Kidney (tissue), 14 donors: Measurements from ENCODE around the gene MAMLD1. TPM values are rescaled to one million over a fixed set of nuclear protein-coding genes. Genes with fewer than 3 reads are reported as not detected.
A peak's percentile ranks its signal among the peaks of the same experiment; 100 is the strongest.

Experiments used
- DNase-seq, 5 donors: peaks; one replicate each; pipeline ENCODE4 v3.0.0-alpha.2; 2013 to 2020
- FAIRE-seq: peaks from 2 replicates; lab custom pipeline; 2012; peaks lifted over from hg19 to GRCh38; lab: Jason Lieb, UNC
- H3K27ac ChIP-seq, 2 donors: one replicate each; pipeline ENCODE4 v1.7.0; 2013; ENCODE audit warnings: low read depth in 2 of 2, low read length in 2 of 2, inconsistent platforms in 1 of 2
- H3K27me3 ChIP-seq: one replicate; pipeline ENCODE4 v1.7.1; 2013; ENCODE audit warnings: low read length, inconsistent platforms; ENCODE audit not compliant: control insufficient read depth, insufficient read depth
- H3K36me3 ChIP-seq, 3 donors: one replicate each; pipeline versions ENCODE4 v1.7.0 to v1.7.1; 2013; ENCODE audit warnings: low read length in 3 of 3, control low read depth in 1 of 3, inconsistent platforms in 1 of 3; ENCODE audit not compliant: insufficient read depth in 3 of 3, control insufficient read depth in 2 of 3
- H3K4me1 ChIP-seq, 3 donors: one replicate each; pipeline versions ENCODE4 v1.7.0 to v1.7.1; 2013; ENCODE audit warnings: low read length in 3 of 3, inconsistent platforms in 1 of 3, low read depth in 1 of 3; ENCODE audit not compliant: control insufficient read depth in 2 of 3, insufficient read depth in 2 of 3
- H3K4me3 ChIP-seq, 3 donors: one replicate each; pipeline versions ENCODE4 v1.7.0 to v1.8.1; 2013; ENCODE audit warnings: low read length in 3 of 3, control low read depth in 1 of 3, inconsistent platforms in 1 of 3
- H3K9ac ChIP-seq, 3 donors: one replicate each; pipeline versions ENCODE4 v1.7.0 to v1.7.1; 2013; ENCODE audit warnings: low read length in 3 of 3, control low read depth in 1 of 3, inconsistent platforms in 1 of 3
- H3K9me3 ChIP-seq, 3 donors: one replicate each; pipeline versions ENCODE4 v1.7.0 to v1.7.1; 2013; ENCODE audit warnings: low read length in 3 of 3, control low read depth in 1 of 3, inconsistent platforms in 1 of 3; ENCODE audit not compliant: control insufficient read depth in 2 of 3, insufficient read depth in 1 of 3
- CTCF ChIP-seq: IDR thresholded peaks from 3 replicates; pipeline ENCODE4 v1.5.1; 2012; ENCODE audit warnings: mild to moderate bottlenecking, moderate library complexity, borderline replicate concordance; ENCODE audit not compliant: insufficient read depth; ENCODE audit errors: extremely low read depth
- intact Hi-C: fragments of 100-400 bp; cut with DNase I; formaldehyde crosslinking; loops from one replicate; pipeline ENCODE4 v1.11.1; 2022
- polyA plus RNA-seq: library from polyadenylated mRNA; stranded (reverse); fragments of 350-450 nt; fragmentation: Illumina TruSeq; extraction: RNeasy Lipid Tissue Mini Kit (QIAGEN cat#74804); gene quantifications from one replicate; pipeline ENCODE4 v1.2.3, GENCODE V29; 2014; ENCODE audit warnings: low read depth, low replicate concordance; ENCODE audit not compliant: insufficient read depth
- total RNA-seq: library from RNA; stranded (reverse); fragmentation: NEBNext Ultra II Directional; extraction: Animal tissue kit (Norgen Biotek cat#: 25700); gene quantifications from one replicate; pipeline ENCODE4 v1.2.1, GENCODE V29; 2021
- donor health status: control.
- donor health status: control.
- donor health status: control.
- donor health status: control.
- donor health status: control.
- donor health status: DM: yes; HTN: yes; CAD: no.
- donor health status: Normal renal cell carcinoma (clear cell type).

MAMLD1 gene
- total and polyA plus RNA-seq, 2 donors from 2014 or later = 1.4 to 6.5 TPM

GRCh38 chrX:150478496-150479492, 115.7 kb downstream of the MAMLD1 start:
- Histone ChIP-seq H3K4me3 (no peak overlapping the region), H3K36me3 (no peaks in the 10 kb centered on the region), H3K4me1 (no peaks in the 10 kb centered on the region), H3K27me3 (no peaks in the 10 kb centered on the region), H3K9me3 (no peaks in the 10 kb centered on the region), H3K27ac (no peak overlapping the region), H3K9ac (no peak overlapping the region)
- intact Hi-C loops = no loop called here
- FAIRE-seq (peak; percentile 64), DNase-seq (no peak)
- TF ChIP-seq CTCF = no peak

GRCh38 chrX:150482537-150483206, 119.6 kb downstream of the MAMLD1 start:
- peak; percentile 25 for FAIRE-seq
- Histone ChIP-seq H3K4me3 (no peak overlapping the region), H3K27ac (no peak overlapping the region), H3K36me3 (no peaks in the 10 kb centered on the region), H3K4me1 (no peaks in the 10 kb centered on the region), H3K9me3 (no peaks in the 10 kb centered on the region), H3K9ac (no peak overlapping the region), H3K27me3 (no peaks in the 10 kb centered on the region)
- no peak for TF ChIP-seq CTCF
- intact Hi-C loops = no loop called here
- no peak for DNase-seq

- Histone ChIP-seq H3K9ac (no peak overlapping the region), H3K27ac (peak overlapping the region in 1 of 2 donors; percentile 37), H3K4me3 (no peak overlapping the region), H3K36me3 (no peaks in the 10 kb centered on the region), H3K9me3 (no peaks in the 10 kb centered on the region), H3K27me3 (no peaks in the 10 kb centered on the region), H3K4me1 (no peaks in the 10 kb centered on the region)
- intact Hi-C loops = no loop called here
- FAIRE-seq (no peak), DNase-seq (no peak)
- no peak for TF ChIP-seq CTCF
Observed at GRCh38 chrX:150483356-150483985, 120.4 kb downstream of the MAMLD1 start.
